Measurements from ENCODE around the gene DNM3.

DNM3 gene

GRCh38 chr1:171819946-171820345 lies 21.4 kb upstream of the DNM3 start:
- DNase-seq = no peak

- no peak for DNase-seq
These were observed 14.3 kb upstream of the DNM3 start for GRCh38 chr1:171826973-171827372.

- no peak for DNase-seq
These were observed 12.5 kb upstream of the DNM3 start for GRCh38 chr1:171828794-171829193.

GRCh38 chr1:171833091-171833825 lies 8.0 kb upstream of the DNM3 start:
- no peak for DNase-seq

- DNase-seq = no peak
These were observed 6.5 kb upstream of the DNM3 start for GRCh38 chr1:171834821-171835220.

- DNase-seq = no peak
These were observed 5.4 kb upstream of the DNM3 start for GRCh38 chr1:171835891-171836290.

GRCh38 chr1:171841931-171842761 lies 848 bp downstream of the DNM3 start:
- peak; percentile 39 for DNase-seq

- no peak for DNase-seq
These were observed 3.1 kb downstream of the DNM3 start for GRCh38 chr1:171844381-171844780.

GRCh38 chr1:171845998-171846397 lies 4.7 kb downstream of the DNM3 start:
- no peak for DNase-seq

- DNase-seq = no peak
These were observed 8.1 kb downstream of the DNM3 start for GRCh38 chr1:171849245-171849898.

GRCh38 chr1:171850651-171851350 lies 9.5 kb downstream of the DNM3 start:
- no peak for DNase-seq

GRCh38 chr1:171852272-171852671 lies 11.0 kb downstream of the DNM3 start:
- no peak for DNase-seq

GRCh38 chr1:171855381-171855780 lies 14.1 kb downstream of the DNM3 start:
- no peak for DNase-seq

GRCh38 chr1:171858696-171859095 lies 17.4 kb downstream of the DNM3 start:
- no peak for DNase-seq

GRCh38 chr1:171860696-171861095 lies 19.4 kb downstream of the DNM3 start:
- no peak for DNase-seq

GRCh38 chr1:171863531-171863930 lies 22.2 kb downstream of the DNM3 start:
- no peak for DNase-seq

GRCh38 chr1:171864308-171864707 lies 23.0 kb downstream of the DNM3 start:
- DNase-seq = no peak

GRCh38 chr1:171865106-171865505 lies 23.8 kb downstream of the DNM3 start:
- DNase-seq = no peak

- no peak for DNase-seq
These were observed 25.9 kb downstream of the DNM3 start for GRCh38 chr1:171867236-171867635.

- DNase-seq = no peak
These were observed 27.0 kb downstream of the DNM3 start for GRCh38 chr1:171868217-171868803.

- DNase-seq = no peak
These were observed 27.8 kb downstream of the DNM3 start for GRCh38 chr1:171869097-171869496.

GRCh38 chr1:171871848-171872247 lies 30.6 kb downstream of the DNM3 start:
- no peak for DNase-seq

- no peak for DNase-seq
These were observed 31.1 kb downstream of the DNM3 start for GRCh38 chr1:171872430-171872829.

Measured in NCI-H2227 treated with DMSO at 0.1 percent for 48 hours (cell line).